ENCODE results near the gene TENT4A. TPM values are rescaled to one million over a fixed set of nuclear protein-coding genes. Genes with fewer than 3 reads are reported as not detected.
"Not testable (repeated sequence)": the region's sequence is repeated elsewhere in the genome, so short reads cannot be mapped to it uniquely, and the experiment has no call there.

Gene TENT4A
- 10 to 100 TPM in 2 of 4 donors, 1 to 10 TPM in 2; 8.0 to 30.7 (median 17.9) TPM for total RNA-seq

- Histone ChIP-seq H3K4me3 (peak within 1 kb of the TSS; percentile 70 to 97 (median 86)), H3K36me3 (no peaks in the 10 kb centered on the region), H3K27ac (peak within 1 kb of the TSS; percentile 93 to 99 (median 95)), H3K4me1 (peaks cover 36 to 51% (median 38%) of the 10 kb centered on the region in 3 donors), H3K9me3 (no peaks in the 10 kb centered on the region), H3K27me3 (no peaks in the 10 kb centered on the region)
- WGBS, 2 donors, result no CpG with 5 or more reads among the region's 174 CpGs
- intact Hi-C loops (cut with DNase I), result loop anchor here (5.0 kb wide), 1 partner anchor 76 kb away; no protein-coding TSS in a partner anchor
- peak; percentile 81 for DNase-seq
- TF ChIP-seq CTCF (IDR thresholded peaks at IDR 0.05) (no peak), POLR2A (IDR thresholded peaks at IDR 0.05) (no peak)
These were observed at the start of gene TENT4A for GRCh38 chr5:6713274-6714225. Gene TENT4A, plus strand, starts transcription at chr5:6713432. Its CDS starts 552 bp downstream, at chr5:6713984.

- Histone ChIP-seq H3K9me3 (no peaks in the 10 kb centered on the region), H3K4me1 (no peaks in the 10 kb centered on the region), H3K36me3 (peaks cover 0 to 88% (median 0%) of the 10 kb centered on the region in 3 donors), H3K4me3 (no peak overlapping the region), H3K27me3 (no peaks in the 10 kb centered on the region), H3K27ac (no peak overlapping the region)
- TF ChIP-seq POLR2A (IDR thresholded peaks at IDR 0.05), result no peak
- TF ChIP-seq CTCF (IDR thresholded peaks at IDR 0.05), result no peak
- intact Hi-C loops (cut with DNase I), result no loop called here
- 96 to 98% methylated on average over 7 to 10 of the region's 15 CpGs for WGBS, 2 donors
- DNase-seq, result no peak
These were observed 46.5 kb upstream of the TENT4A start for GRCh38 chr5:6666762-6667161.

GRCh38 chr5:6667648-6668047 is 45.6 kb upstream of the TENT4A start:
- H3K27me3 ChIP-seq, result no peaks in the 10 kb centered on the region
- TF ChIP-seq POLR2A (IDR thresholded peaks at IDR 0.05) (no peak), CTCF (IDR thresholded peaks at IDR 0.05) (no peak)
- H3K27ac ChIP-seq, result no peak overlapping the region
- no peaks in the 10 kb centered on the region for H3K9me3 ChIP-seq
- 82 to 98% methylated on average over 4 to 5 of the region's 5 CpGs for WGBS, 2 donors
- no peak for DNase-seq
- H3K36me3 ChIP-seq, result peaks cover 0 to 88% (median 0%) of the 10 kb centered on the region in 3 donors
- intact Hi-C loops (cut with DNase I), result no loop called here
- no peaks in the 10 kb centered on the region for H3K4me1 ChIP-seq
- no peak overlapping the region for H3K4me3 ChIP-seq

- intact Hi-C loops (cut with DNase I); DNase-seq; H3K4me3 ChIP-seq; H3K27me3 ChIP-seq; H3K9me3 ChIP-seq; H3K4me1 ChIP-seq; H3K27ac ChIP-seq: not testable (repeated sequence)
- peaks cover 0 to 88% (median 0%) of the 10 kb centered on the region in 3 donors for H3K36me3 ChIP-seq
- 81 to 88% methylated on average over 5 of the region's 9 CpGs for WGBS, 2 donors
These were observed 44.5 kb upstream of the TENT4A start for GRCh38 chr5:6668717-6669116.

- Histone ChIP-seq H3K9me3 (no peaks in the 10 kb centered on the region), H3K36me3 (peaks cover 0 to 55% (median 0%) of the 10 kb centered on the region in 3 donors), H3K27me3 (no peaks in the 10 kb centered on the region), H3K4me1 (no peaks in the 10 kb centered on the region), H3K27ac (no peak overlapping the region), H3K4me3 (no peak overlapping the region)
- DNase-seq, result no peak
- no peak for TF ChIP-seq POLR2A (IDR thresholded peaks at IDR 0.05)
- no peak for TF ChIP-seq CTCF (IDR thresholded peaks at IDR 0.05)
- 79 to 96% methylated on average over 4 to 5 of the region's 5 CpGs for WGBS, 2 donors
- intact Hi-C loops (cut with DNase I), result no loop called here
These were observed 40.2 kb upstream of the TENT4A start for GRCh38 chr5:6673031-6673430.

Data from esophagus squamous epithelium (tissue), 5 donors.